COR-L47 (cell line): ENCODE measurements around the gene SPP1.
"Not testable (repeated sequence)": the region's sequence is repeated elsewhere in the genome, so short reads cannot be mapped to it uniquely, and the experiment has no call there.

Experiments used
- DNase-seq: peaks from one replicate; lab custom pipeline; 2025; lab: John Stamatoyannopoulos, UW

Gene SPP1

GRCh38 chr4:87986508-87986907, 11.0 kb downstream of the SPP1 start:
- no peak for DNase-seq

GRCh38 chr4:87989765-87990164, 14.3 kb downstream of the SPP1 start:
- DNase-seq: no peak

GRCh38 chr4:87995435-87995834, 19.9 kb downstream of the SPP1 start:
- DNase-seq: no peak

DNA sequence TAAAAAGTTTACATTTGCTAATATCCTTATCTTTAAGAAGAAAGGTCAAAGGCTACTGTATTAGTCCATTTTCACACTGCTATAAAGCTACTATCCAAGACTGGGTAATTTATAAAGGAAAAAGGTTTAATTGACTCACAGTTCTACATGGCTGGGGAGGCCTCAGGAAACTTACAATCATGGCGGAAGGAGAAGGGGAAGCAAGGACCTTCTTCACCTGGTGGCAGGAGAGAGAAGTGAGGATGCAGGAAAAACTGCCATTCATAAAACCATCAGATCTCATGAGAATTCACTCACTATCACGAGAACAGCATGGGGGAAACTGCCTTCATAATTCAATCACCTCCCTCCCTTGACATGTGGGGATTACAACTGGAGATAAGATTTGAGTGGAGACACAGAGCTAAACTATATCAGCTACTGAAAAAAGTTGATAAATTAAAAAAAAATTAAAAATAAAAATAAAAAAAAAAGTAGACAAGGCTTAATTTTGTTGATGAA, 23.7 kb downstream of the SPP1 start:
- not testable (repeated sequence) for DNase-seq

DNA sequence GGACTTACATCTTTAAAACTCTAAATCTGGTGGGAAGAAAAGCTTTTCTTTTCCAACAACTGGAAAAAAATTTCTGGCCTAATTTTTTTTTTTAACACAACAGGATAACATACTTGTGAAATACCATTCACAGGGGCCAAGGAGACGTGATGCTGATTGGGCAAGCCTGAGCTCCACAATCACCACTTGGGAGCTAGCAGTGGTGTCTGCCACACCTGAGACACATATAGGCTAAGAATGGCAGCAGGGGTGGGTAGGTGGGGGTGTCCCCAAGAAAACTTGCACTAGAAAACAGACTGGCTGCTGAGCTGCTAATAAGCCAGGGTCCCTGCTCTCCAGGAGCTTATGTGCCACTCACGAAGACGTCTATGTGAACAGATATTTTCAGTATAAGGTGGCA, 26.4 kb downstream of the SPP1 start:
- no peak for DNase-seq

GRCh38 chr4:88002786-88003185, 27.3 kb downstream of the SPP1 start:
- DNase-seq: no peak

- no peak for DNase-seq
Observed at GRCh38 chr4:88003261-88003660, 27.7 kb downstream of the SPP1 start.

DNA sequence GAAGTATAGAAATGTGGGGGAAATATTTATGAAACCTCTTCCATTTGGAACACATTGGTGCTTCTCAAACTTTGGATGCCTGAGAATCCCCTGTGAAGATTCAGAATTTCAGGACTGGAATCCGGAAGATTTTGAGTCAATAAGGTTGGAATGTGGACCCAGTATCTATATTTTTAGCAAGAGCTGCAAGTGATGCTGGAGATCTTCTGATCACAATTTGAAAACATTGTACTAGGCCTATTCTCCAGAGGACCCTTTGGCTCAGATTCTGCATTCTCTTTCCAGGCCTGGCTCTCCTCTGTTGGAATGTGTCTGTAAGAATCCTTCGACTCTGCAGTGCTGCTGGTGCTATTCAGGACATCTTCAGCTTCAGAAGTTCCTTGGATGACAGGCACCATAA, 29.6 kb downstream of the SPP1 start:
- DNase-seq: no peak

- DNase-seq: no peak
Observed at GRCh38 chr4:88005946-88006345, 30.4 kb downstream of the SPP1 start.

DNA sequence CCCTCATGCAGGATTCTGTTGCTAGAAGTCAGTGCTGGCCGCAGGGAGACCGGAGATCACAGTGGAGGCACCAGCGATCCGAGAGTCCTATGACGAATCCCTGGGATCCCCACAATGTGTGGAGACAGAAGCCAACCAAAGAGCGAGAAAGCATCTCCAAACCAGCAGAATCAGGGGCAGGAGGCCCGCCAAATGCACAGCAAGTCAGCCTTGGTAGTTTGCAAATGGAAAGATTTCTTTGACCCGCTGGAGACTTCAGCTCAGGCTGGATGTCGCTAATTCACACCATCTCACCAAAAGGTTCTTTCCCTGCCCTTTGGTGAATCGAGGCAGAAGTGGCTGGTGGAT, 31.4 kb downstream of the SPP1 start:
- no peak for DNase-seq

DNA sequence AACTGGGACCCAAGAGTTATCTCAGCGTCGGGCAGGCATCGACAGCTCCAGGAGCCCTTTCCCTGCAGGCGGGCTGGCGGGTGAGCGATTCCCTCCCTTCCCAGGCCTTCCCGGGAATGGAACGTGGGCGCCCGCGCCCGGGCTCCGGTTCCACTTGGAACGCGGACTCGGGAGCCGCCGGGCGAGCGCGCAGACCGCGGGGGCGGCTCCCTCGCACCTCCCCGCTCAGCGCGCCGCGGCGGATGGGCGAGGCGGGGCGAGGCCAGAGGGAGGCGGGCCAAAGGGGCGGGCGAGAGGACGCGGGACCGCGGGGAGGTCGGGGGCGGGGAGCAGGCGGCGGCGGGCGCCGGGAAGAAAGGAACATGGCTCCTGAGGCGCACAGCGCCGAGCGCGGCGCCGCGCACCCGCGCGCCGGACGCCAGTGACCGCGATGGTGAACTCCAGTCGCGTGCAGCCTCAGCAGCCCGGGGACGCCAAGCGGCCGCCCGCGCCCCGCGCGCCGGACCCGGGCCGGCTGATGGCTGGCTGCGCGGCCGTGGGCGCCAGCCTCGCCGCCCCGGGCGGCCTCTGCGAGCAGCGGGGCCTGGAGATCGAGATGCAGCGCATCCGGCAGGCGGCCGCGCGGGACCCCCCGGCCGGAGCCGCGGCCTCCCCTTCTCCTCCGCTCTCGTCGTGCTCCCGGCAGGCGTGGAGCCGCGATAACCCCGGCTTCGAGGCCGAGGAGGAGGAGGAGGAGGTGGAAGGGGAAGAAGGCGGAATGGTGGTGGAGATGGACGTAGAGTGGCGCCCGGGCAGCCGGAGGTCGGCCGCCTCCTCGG, 32.0 kb downstream of the SPP1 start, which contains the start of gene PKD2:
TSS of gene PKD2 (plus strand) at position 332 of the 818 bp plus-strand sequence. CDS start at position 431, 99 bp downstream.
- DNase-seq: peak; percentile 77

- peak; percentile 41 for DNase-seq
Observed at GRCh38 chr4:88008122-88008742, 32.7 kb downstream of the SPP1 start.

DNA sequence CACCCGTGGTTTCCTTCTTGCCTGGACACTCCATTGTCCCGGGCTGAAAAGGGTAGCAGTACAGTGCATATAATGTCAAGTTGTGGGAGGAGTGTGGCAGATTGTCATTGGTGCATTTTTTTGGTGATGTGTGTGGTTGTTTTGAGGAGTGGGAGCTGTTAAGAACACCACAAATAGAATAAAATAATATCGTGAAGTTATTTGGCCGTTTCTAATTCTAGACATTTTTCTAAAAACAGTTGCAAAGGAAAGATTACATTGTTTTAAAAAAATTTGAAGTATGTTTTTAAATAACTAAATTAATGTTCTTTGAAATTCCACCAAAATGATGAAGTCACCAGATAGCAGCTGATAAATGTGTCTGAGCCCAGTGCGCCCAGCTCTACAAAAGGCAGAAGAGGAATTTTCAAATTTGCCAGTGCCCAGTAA, 33.2 kb downstream of the SPP1 start:
- no peak for DNase-seq

GRCh38 chr4:88009871-88010270, 34.4 kb downstream of the SPP1 start:
- DNase-seq: no peak

- no peak for DNase-seq
Observed at GRCh38 chr4:88010966-88011365, 35.5 kb downstream of the SPP1 start.

DNA sequence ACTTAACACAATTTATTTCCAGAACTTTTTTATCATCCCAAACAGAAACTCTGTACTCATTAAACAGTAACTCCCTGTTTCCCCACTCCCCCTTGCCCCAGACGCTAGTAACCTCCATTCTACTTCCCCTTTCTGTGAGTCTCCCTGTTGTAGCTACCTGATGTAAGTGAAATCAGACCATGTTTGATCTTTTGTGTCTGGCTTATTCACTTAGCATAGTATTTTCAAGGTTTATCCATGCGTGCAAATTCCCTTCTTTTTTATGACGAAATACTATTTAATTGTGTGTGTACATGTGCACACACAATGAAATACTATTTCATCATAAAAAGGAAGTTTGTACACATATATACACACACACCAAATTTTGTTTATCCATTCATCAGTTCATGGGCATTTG, 37.1 kb downstream of the SPP1 start:
- DNase-seq: no peak

GRCh38 chr4:88014386-88014905, 38.9 kb downstream of the SPP1 start:
- no peak for DNase-seq

DNA sequence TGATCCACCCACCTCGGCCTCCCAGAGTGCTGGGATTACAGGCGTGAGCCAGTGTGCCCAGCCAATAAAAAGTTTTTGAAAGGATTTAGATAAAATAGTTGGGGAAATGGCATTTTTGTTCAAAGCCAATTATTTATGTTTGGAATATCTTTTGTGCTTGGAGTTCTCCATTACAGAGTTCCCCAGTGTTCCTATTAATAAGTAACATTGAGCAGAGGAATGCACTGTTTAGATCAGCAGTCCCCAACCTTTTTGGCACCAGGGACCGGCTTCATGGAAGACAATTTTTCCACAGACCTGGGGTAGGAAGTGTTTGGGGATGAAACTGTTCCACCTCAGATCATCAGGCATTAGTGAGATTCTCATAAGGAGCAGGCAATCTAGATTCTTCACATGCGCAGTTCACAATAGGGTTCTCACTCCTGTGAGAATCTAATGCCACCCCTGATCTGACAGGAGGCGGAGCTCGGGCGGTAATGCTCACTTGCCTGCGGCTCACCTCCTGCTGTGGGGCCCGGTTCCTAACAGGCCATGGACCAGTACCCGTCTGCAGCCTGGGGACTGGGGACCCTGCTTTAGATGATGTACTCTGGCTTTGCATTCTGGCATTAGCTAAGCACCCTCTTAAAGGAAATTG, 40.3 kb downstream of the SPP1 start:
- no peak for DNase-seq

DNA sequence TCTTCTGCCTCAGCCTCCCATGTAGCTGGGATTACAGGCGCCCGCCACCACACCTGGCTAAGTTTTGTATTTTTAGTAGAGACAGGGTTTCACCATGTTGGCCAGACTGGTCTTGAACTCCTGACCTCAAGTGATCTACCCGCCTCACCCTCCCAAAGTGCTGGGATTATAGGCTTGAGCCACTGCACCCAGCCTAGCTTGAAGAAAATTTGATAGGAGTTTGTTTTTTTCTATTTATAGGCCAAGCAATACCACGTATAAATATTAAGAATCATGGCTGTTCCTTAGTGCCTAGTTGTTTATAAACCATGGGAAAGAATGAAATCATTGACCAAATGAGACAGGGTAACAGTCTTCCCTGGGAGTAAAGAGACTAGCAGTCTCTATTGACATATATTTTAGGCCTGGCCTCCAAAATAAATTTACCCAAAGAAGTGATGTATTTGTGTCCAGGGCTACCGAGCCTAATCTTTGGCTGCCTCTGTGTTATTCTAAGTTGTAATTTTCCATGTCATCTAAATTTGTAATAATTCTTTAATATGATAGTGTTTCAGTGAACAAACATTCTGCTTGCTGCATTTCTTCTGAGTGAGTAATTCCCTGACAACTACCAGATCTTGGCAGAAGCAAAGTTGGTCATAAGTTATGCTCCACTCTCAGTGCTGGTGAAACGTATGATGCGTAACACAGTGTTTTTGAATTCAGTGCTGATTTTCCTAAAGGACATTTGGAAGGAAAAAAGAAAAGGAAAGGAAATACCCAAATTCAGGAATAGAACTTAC, 42.2 kb downstream of the SPP1 start:
- DNase-seq: no peak

GRCh38 chr4:88018466-88018865, 43.0 kb downstream of the SPP1 start:
- DNase-seq: no peak

GRCh38 chr4:88021824-88022223, 46.3 kb downstream of the SPP1 start:
- no peak for DNase-seq

DNA sequence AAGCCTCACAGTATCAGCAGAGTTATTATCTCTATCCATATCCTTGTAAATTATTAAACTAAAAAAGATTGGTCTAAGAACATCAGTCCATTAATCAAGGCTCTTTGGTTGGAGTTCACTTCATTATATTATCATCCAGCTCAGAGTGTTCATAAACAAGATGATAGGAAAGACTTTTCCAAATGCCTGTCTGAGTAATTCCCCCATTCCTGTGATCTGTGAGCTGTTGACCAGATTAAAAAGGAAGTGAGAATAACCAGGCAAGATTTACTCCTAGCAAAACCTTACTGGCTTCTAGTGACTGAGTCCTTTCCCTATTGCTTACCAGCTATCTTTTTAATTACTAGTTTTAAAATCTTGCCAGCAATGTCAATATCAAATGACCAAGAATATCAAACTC, 46.8 kb downstream of the SPP1 start:
- no peak for DNase-seq
